GM19372 (cell line): ENCODE measurements around the gene ZNF700.
"Not testable (repeated sequence)": the region's sequence is repeated elsewhere in the genome, so short reads cannot be mapped to it uniquely, and the experiment has no call there.

ENCODE experiments used
- ATAC-seq: cut with Tn5 transposase; IDR thresholded peaks from one replicate; pipeline ENCODE4 v1.9.1; 2021; ENCODE audit warnings: mild to moderate bottlenecking, low read depth, moderate library complexity; ENCODE audit not compliant: unreplicated experiment

Gene ZNF700

DNA sequence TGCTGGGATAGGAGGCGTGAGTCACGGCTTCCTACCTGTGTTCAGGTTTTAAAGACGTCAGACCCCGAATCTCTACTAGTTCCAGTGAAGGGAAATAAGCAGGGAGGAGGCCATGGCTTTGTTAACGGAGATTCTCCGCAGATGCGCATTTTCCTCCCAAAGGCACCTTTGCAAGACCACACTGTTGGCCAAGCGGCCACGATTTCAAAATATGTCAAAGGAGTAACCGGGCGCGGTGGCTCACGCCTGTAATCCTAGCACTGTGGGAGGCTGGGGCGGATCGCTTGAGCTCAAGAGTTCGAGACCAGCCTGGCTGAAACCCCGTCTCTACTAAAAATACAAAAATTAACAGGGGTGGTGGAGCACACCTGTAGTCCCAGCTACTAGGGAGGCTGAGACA is 61.8 kb downstream of the ZNF700 start:
- no peak for ATAC-seq

DNA sequence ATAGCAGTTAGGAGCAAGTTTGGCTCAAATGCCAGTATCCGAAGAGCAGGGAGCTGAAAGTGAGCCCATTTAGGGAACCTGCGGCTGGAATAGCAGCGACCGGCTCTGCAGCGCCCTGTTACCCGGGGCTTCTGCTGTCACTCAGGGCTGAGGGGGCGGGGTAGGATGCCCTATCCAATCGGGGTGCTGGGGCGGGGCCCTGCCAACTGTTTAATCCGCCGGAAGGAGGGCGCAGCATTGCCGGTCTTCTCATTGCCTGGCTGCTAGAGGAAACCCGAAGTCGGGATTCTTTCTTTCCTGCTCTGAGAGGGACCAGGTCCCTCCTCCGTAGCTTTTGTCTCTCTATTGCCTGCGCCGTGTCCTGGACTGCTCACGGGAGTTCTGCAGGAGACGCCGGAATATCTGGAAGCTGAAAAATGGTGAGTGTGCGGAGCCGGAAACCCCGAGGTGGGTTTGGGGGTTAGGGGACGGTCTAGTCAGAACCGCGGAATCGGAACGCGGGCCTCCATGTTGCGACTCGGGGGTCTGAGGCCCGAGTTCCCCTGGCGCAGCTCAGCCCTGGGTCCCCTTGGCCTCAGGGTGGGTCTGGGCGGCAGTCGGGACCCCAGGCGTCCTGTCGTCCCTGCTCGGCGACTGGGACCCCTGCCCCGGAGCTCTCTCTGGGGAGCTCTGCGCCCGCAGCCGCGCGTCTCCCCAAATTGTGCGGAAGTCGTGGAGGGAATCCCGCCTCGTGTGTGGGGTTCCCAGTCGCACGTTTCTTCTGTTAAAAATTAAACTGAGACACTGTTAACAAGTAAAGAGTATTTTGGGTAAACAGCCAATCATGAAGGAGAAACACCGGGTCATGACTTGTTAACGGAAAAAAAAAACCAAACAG is 62.7 kb downstream of the ZNF700 start:
- ATAC-seq, result peak; percentile 81

DNA sequence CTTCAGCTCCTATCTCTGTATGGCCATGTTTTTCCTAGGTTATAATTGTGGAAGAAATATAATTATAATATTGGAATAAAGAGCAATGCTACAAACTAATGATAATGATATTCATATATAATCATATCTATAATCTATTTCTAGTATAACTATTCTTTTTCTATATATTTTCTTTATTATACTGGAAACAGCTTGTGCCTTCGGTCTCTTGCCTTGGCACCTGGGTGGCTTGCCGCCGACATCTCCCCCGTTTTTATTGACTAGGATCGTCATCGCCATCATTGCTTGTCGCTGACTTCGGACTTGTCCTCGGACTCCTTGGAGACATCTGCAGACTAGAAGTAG is 64.2 kb downstream of the ZNF700 start:
- no peak for ATAC-seq

DNA sequence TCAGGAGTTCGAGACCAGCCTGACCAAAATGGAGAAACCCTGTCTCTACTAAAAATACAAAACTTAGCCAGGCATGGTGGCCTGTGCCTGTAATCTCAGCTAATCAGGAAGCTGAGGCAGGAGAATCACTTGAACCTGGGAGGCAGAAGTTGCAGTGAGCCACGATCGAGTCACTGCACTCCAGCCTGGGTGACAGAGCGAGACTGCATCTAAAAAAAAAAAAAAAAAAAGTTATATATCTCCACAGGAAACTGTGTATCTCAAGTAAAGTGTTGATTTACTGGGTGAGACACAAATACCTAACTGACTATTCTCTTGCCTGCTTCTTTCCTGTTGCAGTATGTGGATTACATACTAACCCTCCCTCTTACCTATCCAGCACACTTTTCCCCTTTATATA is 67.0 kb downstream of the ZNF700 start:
- ATAC-seq, result not testable (repeated sequence)

DNA sequence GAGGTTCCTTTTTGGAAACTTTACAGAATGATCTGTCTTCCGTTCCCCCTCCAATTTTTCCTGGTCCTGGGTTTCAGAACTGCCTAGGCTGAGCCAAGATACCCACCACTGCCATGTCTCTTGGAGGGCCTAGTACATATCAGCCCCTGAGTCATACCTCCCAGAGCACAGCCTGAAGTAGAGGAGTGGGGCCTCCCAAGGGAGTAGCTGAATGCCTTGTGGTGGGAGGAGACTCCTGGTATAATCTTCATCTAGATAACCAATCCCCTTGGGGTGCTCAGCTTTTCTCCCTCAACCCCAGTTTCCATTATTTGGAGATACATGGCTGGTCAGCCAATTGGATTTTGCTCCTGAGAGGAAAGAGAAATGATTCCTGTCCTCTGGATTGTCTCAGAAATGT is 70.3 kb downstream of the ZNF700 start:
- no peak for ATAC-seq
